HCT116 (cell line): ENCODE results near the gene ASPHD2.

ENCODE experiments used
- ATF3 ChIP-seq: IDR thresholded peaks from 2 replicates; pipeline ENCODE4 v1.6.1; 2012
- CTCF ChIP-seq, 3 experiments: fragments of 200-600 bp in 1 of 3; sonication (generic) in 1 of 3; IDR thresholded peaks in 2 of 3; conservative IDR thresholded peaks in 1 of 3; 2 replicates each; pipeline ENCODE4 v1.5.1; 2012 to 2017; ENCODE audit warnings: low read depth in 2 of 3, low read length in 2 of 3, antibody characterized with exemption in 1 of 3, borderline replicate concordance in 1 of 3, control low read depth in 1 of 3, mild to moderate bottlenecking in 1 of 3, mixed read lengths in 1 of 3, mixed run types in 1 of 3, moderate library complexity in 1 of 3; ENCODE audit not compliant: insufficient read depth in 1 of 3
- EZH2phosphoT487 ChIP-seq: fragments of 200-600 bp; IDR thresholded peaks from 2 replicates; pipeline ENCODE4 v1.6.1; 2018; ENCODE audit warnings: antibody characterized with exemption, borderline replicate concordance
- POLR2A ChIP-seq: IDR thresholded peaks from 2 replicates; pipeline ENCODE4 v1.7.0; 2011; ENCODE audit warnings: borderline replicate concordance; ENCODE audit not compliant: insufficient read depth, insufficient read length; ENCODE audit errors: extremely low read depth
- RAD21 ChIP-seq: IDR thresholded peaks from 2 replicates; pipeline ENCODE4 v1.6.1; 2012; ENCODE audit warnings: low read depth, mild to moderate bottlenecking
- SIN3A ChIP-seq: IDR thresholded peaks from 2 replicates; pipeline ENCODE4 v1.6.1; 2012; ENCODE audit warnings: low read depth

- TF ChIP-seq CTCF (IDR thresholded peaks at IDR 0.05 in 2 of 3, conservative IDR thresholded peaks at IDR 0.05 in 1 of 3; ENCODE audit: borderline replicate concordance in 1 of 3, insufficient read depth in 1 of 3, low read depth in 2 of 3, low read length in 2 of 3): no peak
- TF ChIP-seq EZH2phosphoT487: no peak
- TF ChIP-seq ATF3: no peak
- no peak for TF ChIP-seq RAD21
- TF ChIP-seq POLR2A: no peak
- TF ChIP-seq SIN3A: no peak
These were observed 53.1 kb downstream of the ASPHD2 start for GRCh38 chr22:26482161-26482560.
